ENCODE results near the gene INHBC. TPM values are rescaled to one million over a fixed set of nuclear protein-coding genes. Genes with fewer than 3 reads are reported as not detected.
A peak's percentile ranks its signal among the peaks of the same experiment; 100 is the strongest.
"Not testable (repeated sequence)": the region's sequence is repeated elsewhere in the genome, so short reads cannot be mapped to it uniquely, and the experiment has no call there.

Gene INHBC
- total RNA-seq, 2 donors from 2014 or later: not detected

GRCh38 chr12:57476162-57476992 lies 41.8 kb downstream of the INHBC start:
- peak; percentile 85 for DNase-seq (ENCODE audit: low spot score)
- intact Hi-C loops (cut with DNase I): no loop called here

- DNase-seq (ENCODE audit: low spot score): peak; percentile 74
- intact Hi-C loops (cut with DNase I): no loop called here
Observed at GRCh38 chr12:57476993-57477709, 42.6 kb downstream of the INHBC start.

- DNase-seq (ENCODE audit: low spot score): peak; percentile 76
- intact Hi-C loops (cut with DNase I): no loop called here
Observed at GRCh38 chr12:57477710-57478681, 43.4 kb downstream of the INHBC start.

GRCh38 chr12:57479043-57479375 lies 44.4 kb downstream of the INHBC start:
- peak; percentile 53 for DNase-seq (ENCODE audit: low spot score)
- intact Hi-C loops (cut with DNase I): no loop called here

- intact Hi-C loops (cut with DNase I): no loop called here
- peak; percentile 54 for DNase-seq (ENCODE audit: low spot score)
Observed at GRCh38 chr12:57479376-57480115, 45.0 kb downstream of the INHBC start, which contains the start of gene ARHGAP9. Gene ARHGAP9 (minus strand): TSS chr12:57479866. CDS start chr12:57479406, 460 bp downstream.

GRCh38 chr12:57481671-57482070 lies 47.1 kb downstream of the INHBC start:
- DNase-seq (ENCODE audit: low spot score): no peak
- intact Hi-C loops (cut with DNase I): loop anchor here in 1 of 2 donors (1.0 kb wide), 1 partner anchor 21 kb away; no protein-coding TSS in a partner anchor

- intact Hi-C loops (cut with DNase I): no loop called here
- DNase-seq (ENCODE audit: low spot score): no peak
Observed at GRCh38 chr12:57483466-57483865, 48.9 kb downstream of the INHBC start.

- intact Hi-C loops (cut with DNase I): no loop called here
- peak; percentile 14 for DNase-seq (ENCODE audit: low spot score)
Observed at GRCh38 chr12:57485695-57486094, 51.1 kb downstream of the INHBC start.

GRCh38 chr12:57487055-57487596 lies 52.5 kb downstream of the INHBC start:
- DNase-seq (ENCODE audit: low spot score): peak; percentile 85
- intact Hi-C loops (cut with DNase I): no loop called here

GRCh38 chr12:57487597-57488401 lies 53.2 kb downstream of the INHBC start, which contains the start of gene MARS1:
Gene MARS1 (plus strand): TSS chr12:57488068. CDS start chr12:57488091, 23 bp downstream.
- DNase-seq (ENCODE audit: low spot score): peak; percentile 98
- intact Hi-C loops (cut with DNase I): no loop called here

- DNase-seq (ENCODE audit: low spot score): peak; percentile 17
- intact Hi-C loops (cut with DNase I): no loop called here
Observed at GRCh38 chr12:57488402-57489156, 54.0 kb downstream of the INHBC start.

- intact Hi-C loops (cut with DNase I): no loop called here
- DNase-seq (ENCODE audit: low spot score): peak; percentile 7
Observed at GRCh38 chr12:57489157-57489641, 54.6 kb downstream of the INHBC start.

GRCh38 chr12:57490126-57490525 lies 55.5 kb downstream of the INHBC start:
- intact Hi-C loops (cut with DNase I): no loop called here
- DNase-seq (ENCODE audit: low spot score): peak; percentile 71

- DNase-seq (ENCODE audit: low spot score): peak; percentile 18
- intact Hi-C loops (cut with DNase I): no loop called here
Observed at GRCh38 chr12:57491393-57492280, 57.1 kb downstream of the INHBC start.

- DNase-seq (ENCODE audit: low spot score); intact Hi-C loops (cut with DNase I): not testable (repeated sequence)
Observed at GRCh38 chr12:57495051-57495701, 60.6 kb downstream of the INHBC start.

Measured in posterior vena cava (tissue), 2 donors.